GM23338 (cell line): Measurements from ENCODE around the gene TMA7B. TPM values are rescaled to one million over a fixed set of nuclear protein-coding genes. Genes with fewer than 3 reads are reported as not detected.

Source experiments
- ATAC-seq: fragments of 200-7000 bp; cut with Tn5 transposase; 3 replicates; pipeline ENCODE4 v1.9.1; 2020
- DNase-seq: peaks from one replicate; pipeline ENCODE4 v3.0.0-alpha.2; 2015; ENCODE audit warnings: low spot score
- H2AFZ ChIP-seq: fragments of 200-600 bp; sonication (generic); 2 replicates; pipeline ENCODE4 v1.8.0; 2016; ENCODE audit warnings: antibody characterized with exemption, mild to moderate bottlenecking, moderate library complexity
- H3F3A ChIP-seq: fragments of 200-600 bp; sonication (generic); replicated peaks from 2 replicates; pipeline ENCODE4 v1.8.0; 2017; ENCODE audit warnings: antibody characterized with exemption, mixed run types, low read depth
- H3K27ac ChIP-seq: fragments of 200-600 bp; sonication (generic); 2 replicates; pipeline ENCODE4 v1.6.1; 2016; ENCODE audit warnings: low read depth
- H3K27me3 ChIP-seq: fragments of 200-600 bp; sonication (generic); 2 replicates; pipeline ENCODE4 v1.8.0; 2016; ENCODE audit warnings: mild to moderate bottlenecking, mixed run types, moderate library complexity; ENCODE audit not compliant: insufficient read depth
- H3K36me3 ChIP-seq: fragments of 200-600 bp; sonication (generic); 2 replicates; pipeline ENCODE4 v1.8.0; 2016; ENCODE audit warnings: mild to moderate bottlenecking; ENCODE audit not compliant: insufficient read depth
- H3K4me1 ChIP-seq: fragments of 200-600 bp; sonication (generic); 2 replicates; pipeline ENCODE4 v1.8.0; 2016; ENCODE audit warnings: mild to moderate bottlenecking, moderate library complexity; ENCODE audit not compliant: insufficient read depth
- H3K4me2 ChIP-seq: fragments of 200-600 bp; sonication (generic); 2 replicates; pipeline ENCODE4 v1.7.1; 2017; ENCODE audit warnings: mixed run types
- H3K4me3 ChIP-seq: fragments of 200-600 bp; sonication (generic); 2 replicates; pipeline ENCODE4 v1.6.1; 2016; ENCODE audit warnings: mixed run types
- H3K79me2 ChIP-seq: fragments of 200-600 bp; sonication (generic); replicated peaks from 2 replicates; pipeline ENCODE4 v1.8.0; 2017; ENCODE audit warnings: mild to moderate bottlenecking; ENCODE audit not compliant: insufficient read depth
- H3K9me2 ChIP-seq: fragments of 200-600 bp; sonication (generic); 2 replicates; pipeline ENCODE4 v1.8.0; 2017; ENCODE audit not compliant: insufficient read depth
- H4K20me1 ChIP-seq: fragments of 200-600 bp; sonication (generic); replicated peaks from 2 replicates; pipeline ENCODE4 v1.8.0; 2017; ENCODE audit warnings: mild to moderate bottlenecking; ENCODE audit not compliant: insufficient read depth
- H3K27ac Mint-ChIP-seq: 2 replicates; pipeline ENCODE4 v1.8.0; 2020; ENCODE audit warnings: inconsistent platforms, mild to moderate bottlenecking, moderate library complexity, mixed read lengths
- H3K27me3 Mint-ChIP-seq: 3 replicates; pipeline ENCODE4 v1.8.0; 2022; ENCODE audit warnings: low read depth, mild to moderate bottlenecking, moderate library complexity, mixed read lengths, inconsistent platforms; ENCODE audit not compliant: insufficient read depth, poor library complexity
- H3K36me3 Mint-ChIP-seq: 3 replicates; pipeline ENCODE4 v1.8.0; 2021; ENCODE audit warnings: low read depth, mild to moderate bottlenecking, inconsistent platforms, moderate library complexity, mixed read lengths
- H3K4me1 Mint-ChIP-seq: 3 replicates; pipeline ENCODE4 v1.8.0; 2020; ENCODE audit warnings: mild to moderate bottlenecking, inconsistent platforms, mixed read lengths
- H3K4me3 Mint-ChIP-seq: 3 replicates; pipeline ENCODE4 v1.8.0; 2021; ENCODE audit warnings: moderate library complexity, mild to moderate bottlenecking, inconsistent platforms, mixed read lengths
- H3K9me3 Mint-ChIP-seq: 3 replicates; pipeline ENCODE4 v1.8.0; 2020; ENCODE audit warnings: moderate library complexity, mild to moderate bottlenecking, inconsistent platforms, mixed read lengths
- CREB1 ChIP-seq: fragments of 250-450 bp; sonication (Bioruptor Pico); IDR thresholded peaks from 2 replicates; pipeline ENCODE4 v1.5.0; 2020; ENCODE audit warnings: low read depth, mild to moderate bottlenecking, moderate library complexity
- EZH2 ChIP-seq: fragments of 200-600 bp; sonication (generic); IDR thresholded peaks from one replicate; pipeline ENCODE4 v1.8.0; 2017; ENCODE audit warnings: antibody characterized with exemption, mild to moderate bottlenecking, low read depth; ENCODE audit not compliant: unreplicated experiment
- EZH2phosphoT487 ChIP-seq: fragments of 200-600 bp; sonication (generic); IDR thresholded peaks from one replicate; pipeline ENCODE4 v1.8.1; 2018; ENCODE audit warnings: antibody characterized with exemption; ENCODE audit not compliant: unreplicated experiment
- JUNB ChIP-seq: IDR thresholded peaks from one replicate; pipeline ENCODE4 v1.6.1; 2016; ENCODE audit warnings: antibody characterized with exemption; ENCODE audit not compliant: unreplicated experiment
- NANOG ChIP-seq: IDR thresholded peaks from 2 replicates; pipeline ENCODE4 v1.6.1; 2016; ENCODE audit warnings: antibody characterized with exemption, borderline replicate concordance
- POLR2AphosphoS5 ChIP-seq: IDR thresholded peaks from 2 replicates; pipeline ENCODE4 v1.6.1; 2016; ENCODE audit warnings: antibody characterized with exemption, low read depth
- REST ChIP-seq: IDR thresholded peaks from one replicate; pipeline ENCODE4 v1.6.1; 2018; ENCODE audit warnings: antibody characterized with exemption; ENCODE audit not compliant: unreplicated experiment
- STAT1 ChIP-seq: IDR thresholded peaks from one replicate; pipeline ENCODE4 v1.6.1; 2016; ENCODE audit warnings: antibody characterized with exemption; ENCODE audit not compliant: unreplicated experiment
- ZNF114 ChIP-seq: fragments of 250-450 bp; sonication (Bioruptor Pico); IDR thresholded peaks from 2 replicates; pipeline ENCODE4 v1.5.0; 2020; ENCODE audit warnings: mild to moderate bottlenecking, moderate library complexity
- ZNF462 ChIP-seq: fragments of 250-450 bp; sonication (Bioruptor Pico); IDR thresholded peaks from 2 replicates; pipeline ENCODE4 v1.5.0; 2020; ENCODE audit warnings: mild to moderate bottlenecking, moderate library complexity
- polyA plus RNA-seq: library from polyadenylated mRNA; unstranded; fragments of >200 nt; fragmentation: Nextera tagmentation; extraction: Ambion mirVana; gene quantifications from 2 replicates; pipeline ENCODE4 v1.2.1, GENCODE V29; 2016
- total RNA-seq: library from RNA; depleted of rRNA; stranded (reverse); fragments of >200 nt; shearing (Covaris generic); gene quantifications from 2 replicates; pipeline ENCODE4 v1.2.3, GENCODE V29; 2014

TMA7B gene
- total and polyA plus RNA-seq, 2 experiments from 2014 or later: not detected

GRCh38 chr22:39997939-39998726 is 37.9 kb downstream of the TMA7B start:
- Mint-ChIP-seq H3K4me1 (peaks cover 78% of the 10 kb centered on the region), H3K9me3 (no peaks in the 10 kb centered on the region; the same call in 2 of the 3 replicates), H3K36me3 (peaks cover 17% of the 10 kb centered on the region), H3K4me3 (peak overlapping the region; percentile 76), H3K27me3 (peaks cover 22% of the 10 kb centered on the region), H3K27ac (peak overlapping the region; percentile 86)
- ATAC-seq: peak; percentile 32
- Histone ChIP-seq H3K79me2 (peaks cover 63% of the 10 kb centered on the region), H3F3A (peaks cover 25% of the 10 kb centered on the region), H3K36me3 (no peaks in the 10 kb centered on the region; the same call in 1 of the 2 replicates), H4K20me1 (peaks cover 8% of the 10 kb centered on the region), H3K27ac (peak overlapping the region; percentile 85), H2AFZ (no peak overlapping the region), H3K4me1 (peaks cover 83% of the 10 kb centered on the region), H3K4me2 (peak overlapping the region; percentile 96), H3K27me3 (peaks cover 13% of the 10 kb centered on the region), H3K4me3 (peak overlapping the region; percentile 34), H3K9me2 (no peaks in the 10 kb centered on the region)
- TF ChIP-seq EZH2 (no peak), ZNF114 (CRISPR knock-in tag) (no peak), EZH2phosphoT487 (no peak), NANOG (peak; percentile 27; the same call in 1 of the 2 replicates), CREB1 (no peak), POLR2AphosphoS5 (no peak)
- DNase-seq: peak; percentile 84

- Mint-ChIP-seq H3K9me3 (no peaks in the 10 kb centered on the region; the same call in 2 of the 3 replicates), H3K4me1 (peaks cover 80% of the 10 kb centered on the region), H3K36me3 (peaks cover 17% of the 10 kb centered on the region), H3K27ac (peak overlapping the region; percentile 68; the same call in 1 of the 2 replicates), H3K4me3 (peak overlapping the region; percentile 38; the same call in 2 of the 3 replicates), H3K27me3 (peaks cover 15% of the 10 kb centered on the region)
- Histone ChIP-seq H3K79me2 (peaks cover 74% of the 10 kb centered on the region), H3F3A (peaks cover 18% of the 10 kb centered on the region), H3K4me1 (peaks cover 82% of the 10 kb centered on the region), H3K27ac (peak overlapping the region; percentile 85; the same call in 1 of the 2 replicates), H2AFZ (no peak overlapping the region), H3K27me3 (peaks cover 2% of the 10 kb centered on the region), H3K4me3 (peak overlapping the region; percentile 34), H3K36me3 (no peaks in the 10 kb centered on the region; the same call in 1 of the 2 replicates), H3K9me2 (no peaks in the 10 kb centered on the region), H3K4me2 (peak overlapping the region; percentile 96), H4K20me1 (peaks cover 9% of the 10 kb centered on the region)
- no peak for ATAC-seq
- DNase-seq: no peak
- no peak for TF ChIP-seq STAT1
- TF ChIP-seq REST: no peak
- TF ChIP-seq JUNB: no peak
- TF ChIP-seq ZNF462 (CRISPR knock-in tag): no peak
These were observed 39.1 kb downstream of the TMA7B start for GRCh38 chr22:39999144-39999757.
